ENCODE results near the gene PDCL3. TPM values are rescaled to one million over a fixed set of nuclear protein-coding genes. Genes with fewer than 3 reads are reported as not detected.

The PDCL3 gene
- total and polyA plus RNA-seq, 9 donors, result 9.8 to 34.5 (median 19.1) TPM

GRCh38 chr2:100619951-100620350 lies 57.2 kb downstream of the PDCL3 start:
- Histone ChIP-seq H3K36me3 (no peaks in the 10 kb centered on the region), H3K27ac (no peak overlapping the region), H3K4me1 (ENCODE audit: insufficient read depth) (no peaks in the 10 kb centered on the region), H3K9me3 (no peaks in the 10 kb centered on the region), H3K4me3 (no peak overlapping the region), H3K27me3 (no peaks in the 10 kb centered on the region)
- intact Hi-C loops (cut with DNase I), result no loop called here
- TF ChIP-seq, protein P1, sequence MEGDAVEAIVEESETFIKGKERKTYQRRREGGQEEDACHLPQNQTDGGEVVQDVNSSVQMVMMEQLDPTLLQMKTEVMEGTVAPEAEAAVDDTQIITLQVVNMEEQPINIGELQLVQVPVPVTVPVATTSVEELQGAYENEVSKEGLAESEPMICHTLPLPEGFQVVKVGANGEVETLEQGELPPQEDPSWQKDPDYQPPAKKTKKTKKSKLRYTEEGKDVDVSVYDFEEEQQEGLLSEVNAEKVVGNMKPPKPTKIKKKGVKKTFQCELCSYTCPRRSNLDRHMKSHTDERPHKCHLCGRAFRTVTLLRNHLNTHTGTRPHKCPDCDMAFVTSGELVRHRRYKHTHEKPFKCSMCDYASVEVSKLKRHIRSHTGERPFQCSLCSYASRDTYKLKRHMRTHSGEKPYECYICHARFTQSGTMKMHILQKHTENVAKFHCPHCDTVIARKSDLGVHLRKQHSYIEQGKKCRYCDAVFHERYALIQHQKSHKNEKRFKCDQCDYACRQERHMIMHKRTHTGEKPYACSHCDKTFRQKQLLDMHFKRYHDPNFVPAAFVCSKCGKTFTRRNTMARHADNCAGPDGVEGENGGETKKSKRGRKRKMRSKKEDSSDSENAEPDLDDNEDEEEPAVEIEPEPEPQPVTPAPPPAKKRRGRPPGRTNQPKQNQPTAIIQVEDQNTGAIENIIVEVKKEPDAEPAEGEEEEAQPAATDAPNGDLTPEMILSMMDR (IDR thresholded peaks at IDR 0.05), result no peak
- TF ChIP-seq EP300 (IDR thresholded peaks at IDR 0.05) (no peak), POLR2A (IDR thresholded peaks at IDR 0.05) (no peak)
- 77 to 85% (median 78%) methylated on average over 6 of the region's 6 CpGs for WGBS, 3 donors
- no peak for DNase-seq

DNA sequence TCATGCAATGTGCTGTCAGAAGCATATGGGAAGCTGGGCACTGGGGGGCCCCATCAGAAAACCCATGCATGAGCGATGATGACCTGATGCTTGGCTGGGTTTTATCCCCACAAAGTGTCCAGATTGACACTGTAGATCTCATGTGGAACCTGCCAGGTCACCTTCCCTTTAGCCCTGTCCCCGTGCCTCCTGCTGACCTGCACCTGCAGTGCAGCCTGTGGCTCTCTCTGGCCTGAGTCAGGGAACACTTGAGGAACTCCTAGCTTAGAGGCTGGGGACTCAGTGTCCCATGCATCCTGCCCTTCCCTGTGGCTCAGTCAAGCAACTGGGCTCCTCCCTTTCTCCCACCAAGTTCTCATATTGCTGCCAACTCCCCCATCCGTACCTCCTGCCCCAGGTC lies 57.7 kb downstream of the PDCL3 start:
- WGBS, 3 donors, result 81 to 86% (median 82%) methylated on average over 3 of the region's 3 CpGs
- Histone ChIP-seq H3K4me3 (no peak overlapping the region), H3K36me3 (no peaks in the 10 kb centered on the region), H3K9me3 (no peaks in the 10 kb centered on the region), H3K27me3 (no peaks in the 10 kb centered on the region), H3K27ac (no peak overlapping the region), H3K4me1 (ENCODE audit: insufficient read depth) (no peaks in the 10 kb centered on the region)
- intact Hi-C loops (cut with DNase I), result no loop called here
- no peak for DNase-seq
- TF ChIP-seq EP300 (IDR thresholded peaks at IDR 0.05), result no peak
- TF ChIP-seq, protein P1 (IDR thresholded peaks at IDR 0.05), result no peak
- TF ChIP-seq POLR2A (IDR thresholded peaks at IDR 0.05), result no peak

- no peaks in the 10 kb centered on the region for H3K36me3 ChIP-seq
- no peak overlapping the region for H3K27ac ChIP-seq
- TF ChIP-seq EP300 (IDR thresholded peaks at IDR 0.05) (no peak), POLR2A (IDR thresholded peaks at IDR 0.05) (no peak)
- TF ChIP-seq, protein P1 (IDR thresholded peaks at IDR 0.05), result no peak
- 83 to 88% (median 87%) methylated on average over 8 of the region's 8 CpGs for WGBS, 3 donors
- H3K4me3 ChIP-seq, result no peak overlapping the region
- no peaks in the 10 kb centered on the region for H3K4me1 ChIP-seq (ENCODE audit: insufficient read depth)
- no peaks in the 10 kb centered on the region for H3K9me3 ChIP-seq
- DNase-seq, result no peak
- no peaks in the 10 kb centered on the region for H3K27me3 ChIP-seq
- intact Hi-C loops (cut with DNase I), result no loop called here
Observed at GRCh38 chr2:100621371-100621951, 58.7 kb downstream of the PDCL3 start.

- Histone ChIP-seq H3K4me3 (no peak overlapping the region), H3K9me3 (no peaks in the 10 kb centered on the region), H3K4me1 (ENCODE audit: insufficient read depth) (no peaks in the 10 kb centered on the region), H3K27ac (no peak overlapping the region), H3K36me3 (no peaks in the 10 kb centered on the region), H3K27me3 (no peaks in the 10 kb centered on the region)
- 82 to 94% (median 93%) methylated on average over 8 of the region's 8 CpGs for WGBS, 3 donors
- TF ChIP-seq POLR2A (IDR thresholded peaks at IDR 0.05), result no peak
- TF ChIP-seq, protein P1 (IDR thresholded peaks at IDR 0.05), result no peak
- no peak for TF ChIP-seq EP300 (IDR thresholded peaks at IDR 0.05)
- DNase-seq, result no peak
- intact Hi-C loops (cut with DNase I), result no loop called here
Observed at GRCh38 chr2:100623033-100623715, 60.4 kb downstream of the PDCL3 start.

Data from ovary (tissue), 9 donors.